OCI-LY1 (cell line): ENCODE data around the gene OR8B2.

Source experiments
- H2AFZ ChIP-seq: fragments of 200-600 bp; sonication (generic), shearing (Covaris generic); 2 replicates; pipeline ENCODE4 v1.6.0; 2014; ENCODE audit warnings: antibody characterized with exemption, mild to moderate bottlenecking, low read length
- H3F3A ChIP-seq: fragments of 200-600 bp; sonication (generic), shearing (Covaris generic); 2 replicates; pipeline ENCODE4 v1.6.0; 2014; ENCODE audit warnings: mild to moderate bottlenecking, antibody characterized with exemption, low read length, moderate library complexity; ENCODE audit not compliant: insufficient read depth
- H3K27ac ChIP-seq: fragments of 200-600 bp; sonication (generic); 2 replicates; pipeline ENCODE4 v1.5.1; 2014; ENCODE audit warnings: low read length, mixed run types, mild to moderate bottlenecking, low read depth; ENCODE audit not compliant: poor library complexity, severe bottlenecking
- H3K27me3 ChIP-seq: fragments of 200-600 bp; sonication (generic); 2 replicates; pipeline ENCODE4 v1.6.0; 2014; ENCODE audit warnings: antibody characterized with exemption, mild to moderate bottlenecking, low read length, moderate library complexity; ENCODE audit not compliant: insufficient read depth
- H3K36me3 ChIP-seq: fragments of 200-600 bp; sonication (generic); 2 replicates; pipeline ENCODE4 v1.6.1; 2014; ENCODE audit warnings: mild to moderate bottlenecking, antibody characterized with exemption, low read length, moderate library complexity, mixed read lengths; ENCODE audit not compliant: insufficient read depth
- H3K4me1 ChIP-seq: fragments of 200-600 bp; sonication (generic); 2 replicates; pipeline ENCODE4 v1.5.1; 2014; ENCODE audit warnings: mild to moderate bottlenecking, low read length, moderate library complexity; ENCODE audit not compliant: insufficient read depth, severe bottlenecking
- H3K4me2 ChIP-seq: fragments of 200-600 bp; sonication (generic), shearing (Covaris generic); 2 replicates; pipeline ENCODE4 v1.6.1; 2014; ENCODE audit warnings: low read length
- H3K4me3 ChIP-seq: fragments of 200-600 bp; sonication (generic); 2 replicates; pipeline ENCODE4 v1.5.1; 2014; ENCODE audit warnings: low read length, low read depth, mild to moderate bottlenecking, mixed read lengths; ENCODE audit not compliant: poor library complexity, severe bottlenecking
- H3K79me2 ChIP-seq: fragments of 200-600 bp; shearing (Covaris generic); 2 replicates; pipeline ENCODE4 v1.6.1; 2016; ENCODE audit warnings: mixed run types, low read length, mixed read lengths; ENCODE audit not compliant: insufficient read depth
- H3K9ac ChIP-seq: fragments of 200-600 bp; sonication (generic), shearing (Covaris generic); 2 replicates; pipeline ENCODE4 v1.6.1; 2014; ENCODE audit warnings: mild to moderate bottlenecking, low read length, mixed read lengths
- H3K9me2 ChIP-seq: fragments of 200-600 bp; sonication (generic), shearing (Covaris generic); 2 replicates; pipeline ENCODE4 v1.6.1; 2014; ENCODE audit warnings: low read depth, mild to moderate bottlenecking, low read length, mixed read lengths
- H3K9me3 ChIP-seq: fragments of 200-600 bp; shearing (Covaris generic); 2 replicates; pipeline ENCODE4 v1.6.1; 2014; ENCODE audit warnings: low read length, mixed read lengths
- H4K20me1 ChIP-seq: fragments of 200-600 bp; sonication (generic), shearing (Covaris generic); 2 replicates; pipeline ENCODE4 v1.6.0; 2016; ENCODE audit warnings: mild to moderate bottlenecking, low read length; ENCODE audit not compliant: insufficient read depth
- CTCF ChIP-seq: fragments of 200-600 bp; sonication (generic), shearing (Covaris generic); IDR thresholded peaks from 2 replicates; pipeline ENCODE4 v1.5.1; 2017; ENCODE audit warnings: mild to moderate bottlenecking, antibody characterized with exemption, low read length, moderate library complexity, mixed read lengths
- EZH2 ChIP-seq: fragments of 200-600 bp; sonication (generic), shearing (Covaris generic); IDR thresholded peaks from 2 replicates; pipeline ENCODE4 v1.8.0; 2017; ENCODE audit warnings: borderline replicate concordance, mixed run types, mild to moderate bottlenecking, antibody characterized with exemption, low read length, moderate library complexity, mixed read lengths

Gene OR8B2

GRCh38 chr11:124384399-124384798 lies at the start of gene OR8B2:
Gene OR8B2, minus strand, starts transcription at chr11:124384499. Its CDS starts 1,156 bp downstream, at chr11:124383343.
- H3K9ac ChIP-seq: no peak within 1 kb of the TSS

GRCh38 chr11:124429599-124429998 lies 45.3 kb upstream of the OR8B2 start:
- H4K20me1 ChIP-seq: no peaks in the 10 kb centered on the region
- no peak overlapping the region for H3K27ac ChIP-seq
- no peaks in the 10 kb centered on the region for H3K4me1 ChIP-seq
- H3K9me2 ChIP-seq: no peaks in the 10 kb centered on the region
- H3K79me2 ChIP-seq: no peaks in the 10 kb centered on the region
- no peaks in the 10 kb centered on the region for H3K36me3 ChIP-seq
- H3K9ac ChIP-seq: no peak overlapping the region
- H3F3A ChIP-seq: no peaks in the 10 kb centered on the region
- no peak for TF ChIP-seq EZH2
- TF ChIP-seq CTCF: no peak
- H3K9me3 ChIP-seq: no peaks in the 10 kb centered on the region
- no peak overlapping the region for H3K4me3 ChIP-seq
- no peak overlapping the region for H3K4me2 ChIP-seq
- no peaks in the 10 kb centered on the region for H3K27me3 ChIP-seq
- no peak overlapping the region for H2AFZ ChIP-seq

More at GRCh38 chr11:124384399-124384798, at the start of gene OR8B2:
- no peak within 1 kb of the TSS for H2AFZ ChIP-seq
- H3K4me2 ChIP-seq: no peak within 1 kb of the TSS
- H3K9me3 ChIP-seq: no peaks in the 10 kb centered on the region
- no peaks in the 10 kb centered on the region for H3K9me2 ChIP-seq
- H3F3A ChIP-seq: no peaks in the 10 kb centered on the region
- no peaks in the 10 kb centered on the region for H3K79me2 ChIP-seq
- H4K20me1 ChIP-seq: no peaks in the 10 kb centered on the region
- H3K4me3 ChIP-seq: no peak within 1 kb of the TSS
- TF ChIP-seq CTCF (no peak), EZH2 (no peak)
- H3K4me1 ChIP-seq: no peaks in the 10 kb centered on the region
- H3K27ac ChIP-seq: no peak within 1 kb of the TSS
- H3K27me3 ChIP-seq: no peaks in the 10 kb centered on the region
- H3K36me3 ChIP-seq: no peaks in the 10 kb centered on the region

GRCh38 chr11:124424384-124424921 lies 40.2 kb upstream of the OR8B2 start, which contains the start of gene OR8B4:
Gene OR8B4, minus strand, starts transcription at chr11:124424871. Its CDS starts 0 bp downstream, at chr11:124424871.
- Histone ChIP-seq H3K9ac (no peak within 1 kb of the TSS), H3K27ac (no peak within 1 kb of the TSS), H3K9me3 (no peaks in the 10 kb centered on the region), H3K4me1 (no peaks in the 10 kb centered on the region), H4K20me1 (no peaks in the 10 kb centered on the region), H3K9me2 (no peaks in the 10 kb centered on the region), H3K4me2 (no peak within 1 kb of the TSS), H3F3A (no peaks in the 10 kb centered on the region), H3K27me3 (no peaks in the 10 kb centered on the region), H2AFZ (no peak within 1 kb of the TSS), H3K4me3 (no peak within 1 kb of the TSS), H3K36me3 (no peaks in the 10 kb centered on the region), H3K79me2 (no peaks in the 10 kb centered on the region)
- TF ChIP-seq CTCF (no peak), EZH2 (no peak)
